Endometrium (tissue), 2 donors: Measurements from ENCODE around the gene BAIAP2L1.
"Not testable (repeated sequence)": the region's sequence is repeated elsewhere in the genome, so short reads cannot be mapped to it uniquely, and the experiment has no call there.

Experiments
- FAIRE-seq: peaks from 2 replicates; lab custom pipeline; 2012; peaks lifted over from hg19 to GRCh38; lab: Jason Lieb, UNC
- donor health status: control.
- donor health status: control.

BAIAP2L1 gene

DNA sequence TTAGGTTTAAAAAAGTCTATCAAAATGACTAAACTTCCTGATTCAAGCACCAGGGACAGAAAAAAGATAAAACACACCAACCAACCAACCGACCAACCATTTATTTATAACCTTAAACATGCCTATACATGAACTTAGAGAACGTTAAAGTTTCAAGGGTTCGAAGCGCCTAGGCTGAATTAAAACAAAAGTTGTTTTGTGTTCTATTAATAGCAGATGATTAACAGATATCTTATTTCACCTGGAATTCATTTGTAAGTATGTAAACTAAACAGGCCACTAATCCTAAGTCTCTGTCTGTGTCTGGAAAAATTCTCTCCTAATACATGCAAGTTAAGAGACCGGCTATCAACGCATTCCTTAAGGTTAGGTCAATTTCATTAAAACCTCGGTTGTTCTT, 1.4 kb downstream of the BAIAP2L1 start:
- FAIRE-seq, result no peak

DNA sequence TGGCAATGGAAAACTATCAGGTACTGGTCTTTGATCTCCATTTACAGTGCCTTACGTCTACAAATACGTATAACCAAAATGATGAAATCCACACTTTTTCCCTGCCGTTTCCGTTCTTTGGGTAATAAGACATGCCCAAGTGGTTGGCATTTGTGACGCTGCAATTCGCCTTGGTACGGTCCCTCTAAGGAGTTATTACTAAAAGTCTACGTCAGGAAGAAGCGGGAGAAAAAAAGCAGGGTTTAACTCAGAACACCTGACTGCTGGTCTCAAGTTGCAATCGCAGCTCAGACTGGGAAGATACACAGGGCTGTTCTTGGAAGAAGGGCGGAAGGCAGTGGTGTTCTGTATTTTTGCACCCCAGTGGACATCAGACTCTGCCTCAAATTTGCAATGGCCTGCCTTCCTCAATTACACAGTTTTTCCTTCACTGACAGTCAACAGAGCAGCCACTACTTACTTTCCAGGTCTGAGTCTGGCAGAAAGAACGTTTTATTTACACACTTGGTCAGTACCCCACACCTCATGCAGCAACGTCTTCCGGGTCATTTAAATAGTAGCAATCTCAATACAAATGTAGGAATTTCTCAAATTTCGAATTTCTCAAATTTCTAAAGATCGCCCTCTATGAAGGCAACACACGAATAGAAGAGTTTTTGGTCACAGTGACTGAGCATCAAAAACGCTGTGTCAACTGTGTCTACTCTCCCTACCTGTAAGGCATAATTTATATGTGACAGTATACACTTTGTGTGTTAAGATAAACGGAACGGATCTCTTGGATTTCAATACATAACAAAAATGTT, 2.1 kb downstream of the BAIAP2L1 start:
- no peak for FAIRE-seq

DNA sequence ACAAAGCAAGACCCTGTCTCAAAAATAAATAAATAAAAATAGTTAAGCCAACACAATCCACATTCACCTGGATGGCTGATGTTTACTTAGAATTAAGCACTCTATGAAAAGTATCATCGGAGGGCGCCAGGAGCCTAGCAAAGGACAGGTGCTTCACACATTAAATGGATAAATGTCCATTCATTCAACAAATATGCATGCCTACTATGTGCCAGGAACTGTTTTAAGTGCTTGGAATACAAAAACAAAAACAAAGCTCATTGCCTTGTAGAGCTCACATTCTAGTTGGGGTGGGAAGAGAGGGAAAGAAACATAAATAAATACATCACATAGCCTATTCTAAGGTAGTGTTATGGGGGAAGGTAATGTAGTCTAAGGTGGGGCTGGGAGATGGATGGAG, 4.1 kb downstream of the BAIAP2L1 start:
- no peak for FAIRE-seq

DNA sequence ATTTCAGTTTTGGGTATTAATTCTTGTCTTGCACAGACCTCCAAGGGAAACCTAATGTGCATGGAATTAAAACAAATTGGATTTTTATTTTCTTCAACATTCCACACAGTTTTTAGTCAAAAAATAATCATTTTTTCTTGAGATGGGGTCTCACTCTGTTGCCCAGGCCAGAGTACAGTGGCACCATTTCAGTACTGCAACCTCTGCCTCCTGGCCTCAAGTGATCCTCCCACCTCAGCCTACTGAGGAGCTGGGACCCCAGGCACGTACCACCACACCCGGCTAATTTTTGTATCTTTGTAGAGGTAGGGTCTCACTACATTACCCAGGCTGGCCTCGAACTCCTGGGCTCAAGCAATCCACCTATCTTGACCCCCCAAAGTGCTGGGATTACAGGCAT, 4.9 kb downstream of the BAIAP2L1 start:
- no peak for FAIRE-seq

DNA sequence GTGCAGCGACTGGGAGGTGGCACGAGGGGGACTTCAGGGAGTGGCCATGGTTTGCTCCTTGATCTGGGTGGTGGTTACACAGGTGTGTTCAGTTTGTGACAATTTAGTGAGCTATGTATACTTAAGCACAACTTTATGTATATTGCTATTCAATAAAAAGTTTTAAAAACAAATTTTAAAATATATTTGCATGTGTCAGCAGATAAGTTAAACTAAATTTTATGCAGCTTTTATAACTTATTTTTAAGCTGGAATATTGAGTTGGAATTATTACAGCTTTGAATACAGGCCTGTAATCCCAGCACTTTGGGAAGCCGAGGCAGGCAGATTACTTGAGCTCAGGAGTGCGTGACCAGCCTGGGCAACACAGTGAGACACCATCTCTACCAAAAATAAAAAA, 5.4 kb downstream of the BAIAP2L1 start:
- FAIRE-seq, result no peak

DNA sequence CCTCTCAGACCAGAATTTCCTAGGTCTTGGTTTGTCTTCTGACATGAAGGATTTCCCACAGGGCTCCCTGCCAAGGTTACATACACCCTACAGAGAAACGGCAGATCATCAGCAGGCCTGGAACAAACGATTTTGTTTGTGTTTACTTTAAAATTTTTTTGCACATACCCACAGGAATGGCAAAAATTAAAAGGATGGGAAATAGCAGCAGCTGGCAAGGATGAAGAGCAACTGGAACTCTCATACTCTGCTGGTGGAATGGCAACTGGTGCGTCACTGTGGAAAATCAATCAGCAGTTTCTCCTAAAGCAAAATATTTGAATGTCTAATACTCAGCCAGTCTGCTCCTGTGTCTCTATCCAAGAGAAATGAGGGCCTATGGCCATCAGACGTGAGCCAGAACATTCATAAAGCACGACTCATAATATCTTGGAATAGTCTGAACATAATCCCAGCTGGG, 6.5 kb downstream of the BAIAP2L1 start:
- FAIRE-seq, result no peak

DNA sequence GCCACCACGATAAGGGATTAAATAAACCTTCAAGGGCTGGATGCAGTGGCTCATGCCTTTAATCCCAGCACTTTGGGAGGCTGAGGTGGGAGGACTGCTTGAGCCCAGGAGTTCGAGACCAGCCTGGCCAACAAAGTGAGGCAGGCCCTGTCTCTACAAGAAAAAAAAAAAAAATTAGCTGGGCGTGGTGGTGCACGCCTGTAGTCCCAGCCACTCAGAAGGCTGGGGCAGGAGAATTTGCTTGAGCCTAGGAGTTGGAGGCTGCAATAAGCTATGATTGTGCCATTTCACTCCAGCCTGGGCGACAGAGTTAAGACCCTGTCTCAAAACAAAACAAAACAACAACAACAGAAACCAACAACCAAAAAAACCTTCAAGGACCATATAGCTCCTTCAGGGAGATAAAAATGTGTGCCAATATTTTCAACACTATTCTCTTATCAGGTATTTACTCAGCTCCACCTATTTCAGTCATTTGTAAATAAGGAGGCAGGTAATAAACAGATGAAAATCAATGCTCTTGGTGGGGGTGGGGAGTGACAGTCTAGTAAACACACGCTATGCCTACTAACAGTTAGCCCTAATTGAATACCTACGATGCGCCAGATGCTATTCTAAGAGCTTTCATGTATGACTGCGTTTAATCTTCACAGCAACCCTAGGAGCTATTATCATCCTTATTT, 13.2 kb downstream of the BAIAP2L1 start:
- FAIRE-seq, result no peak

DNA sequence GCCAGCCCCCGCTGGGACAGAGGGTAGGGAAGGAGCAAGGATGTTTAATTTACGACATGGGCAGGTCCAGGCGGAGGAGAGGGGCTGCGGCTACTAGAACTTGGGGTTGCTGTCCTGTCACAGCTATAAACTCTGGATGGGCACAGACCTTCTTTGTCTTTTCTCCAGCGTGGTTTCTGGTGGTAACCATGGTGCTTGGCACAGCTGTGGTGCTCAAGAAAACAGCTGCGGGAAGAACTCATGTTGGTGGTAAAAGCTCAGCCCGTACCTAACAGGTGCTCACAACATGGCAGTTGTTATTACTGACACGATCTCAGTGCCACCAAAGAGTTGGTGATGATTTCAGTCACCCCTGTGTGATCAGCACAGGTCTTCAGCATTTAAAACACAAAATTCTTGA, 13.8 kb downstream of the BAIAP2L1 start:
- FAIRE-seq, result no peak

DNA sequence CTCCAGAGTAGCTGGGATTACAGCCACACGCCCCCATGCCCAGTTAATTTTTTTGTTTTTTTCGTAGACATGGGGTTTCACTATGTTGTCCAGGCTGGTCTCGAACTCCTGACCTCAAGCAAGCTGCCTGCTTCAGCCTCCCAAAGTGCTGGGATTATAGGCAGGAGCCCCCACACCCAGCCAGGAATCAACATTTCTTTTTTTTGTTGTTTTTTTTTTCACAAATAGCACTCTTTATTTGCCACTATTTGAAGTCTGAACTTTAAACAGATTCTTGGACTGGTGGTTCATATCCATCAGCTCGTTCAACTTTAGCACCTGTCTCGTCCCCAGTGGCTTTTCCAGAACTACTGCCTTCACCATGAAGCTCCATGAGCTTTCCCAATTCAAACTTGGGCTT, 15.4 kb downstream of the BAIAP2L1 start:
- FAIRE-seq, result not testable (repeated sequence)

DNA sequence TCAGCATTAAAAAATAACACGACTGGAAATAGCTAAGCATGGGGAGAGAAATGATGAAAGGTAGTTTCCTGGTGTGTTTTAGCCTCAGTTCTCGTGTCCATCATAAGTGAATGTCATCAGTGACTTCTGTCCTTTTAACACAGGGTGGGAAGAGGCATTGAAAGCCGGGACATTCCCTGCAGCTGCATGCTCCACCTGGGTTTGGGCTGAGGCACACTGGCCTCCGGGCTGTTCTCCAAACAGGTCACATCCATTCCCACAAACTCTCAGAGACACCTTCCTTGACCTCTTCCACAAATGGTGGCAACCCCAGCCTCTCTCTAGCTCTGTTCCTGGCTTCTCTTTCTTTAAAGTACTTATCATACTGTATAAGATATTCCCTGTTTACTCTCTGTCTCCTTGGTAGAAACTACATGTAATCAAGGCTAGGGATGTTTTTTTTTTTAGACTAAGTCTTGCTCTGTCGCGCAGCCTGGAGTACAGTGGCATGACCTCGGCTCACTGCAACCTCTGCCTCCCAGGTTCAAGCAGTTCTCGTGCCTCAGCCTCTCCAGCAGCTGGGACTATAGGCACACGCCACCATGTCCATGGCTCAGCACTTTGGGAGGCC, 22.6 kb downstream of the BAIAP2L1 start:
- no peak for FAIRE-seq

DNA sequence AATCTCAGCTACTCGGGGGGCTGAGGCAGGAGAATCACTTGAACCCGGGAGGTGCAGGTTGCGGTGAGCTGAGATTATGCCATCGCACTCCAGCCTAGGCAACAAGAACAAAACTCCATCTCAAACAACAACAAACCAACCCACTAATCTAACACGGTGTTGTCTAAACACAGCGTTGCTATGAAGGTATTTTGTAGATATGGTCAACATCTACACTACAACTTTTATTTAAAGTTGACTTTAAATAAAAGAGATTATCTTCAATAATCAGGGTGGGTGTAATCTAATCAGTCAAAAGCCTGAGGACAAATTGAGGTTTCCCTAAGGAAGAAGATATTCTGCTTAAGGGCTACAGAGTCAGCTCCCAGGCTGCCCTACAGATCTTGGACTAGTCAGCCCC, 24.2 kb downstream of the BAIAP2L1 start:
- FAIRE-seq, result no peak

DNA sequence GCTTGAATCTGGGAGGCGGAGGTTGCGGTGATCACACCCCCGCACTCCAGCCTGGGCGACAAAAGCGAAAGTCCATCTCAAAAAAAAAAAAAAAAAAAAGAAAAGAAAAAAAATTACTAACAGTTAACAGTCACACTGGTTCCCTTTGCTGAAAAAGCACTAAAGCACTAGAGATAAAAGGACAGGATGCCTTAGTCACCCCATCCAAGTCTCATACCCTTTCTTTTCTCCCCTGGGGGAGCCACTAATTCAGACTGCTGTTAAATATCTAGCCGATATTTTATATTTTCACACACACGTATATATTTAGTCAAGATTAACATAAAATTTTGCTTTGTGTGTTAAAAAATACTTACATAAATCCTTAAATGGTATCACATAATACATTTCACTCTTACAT, 25.2 kb downstream of the BAIAP2L1 start:
- FAIRE-seq, result no peak

DNA sequence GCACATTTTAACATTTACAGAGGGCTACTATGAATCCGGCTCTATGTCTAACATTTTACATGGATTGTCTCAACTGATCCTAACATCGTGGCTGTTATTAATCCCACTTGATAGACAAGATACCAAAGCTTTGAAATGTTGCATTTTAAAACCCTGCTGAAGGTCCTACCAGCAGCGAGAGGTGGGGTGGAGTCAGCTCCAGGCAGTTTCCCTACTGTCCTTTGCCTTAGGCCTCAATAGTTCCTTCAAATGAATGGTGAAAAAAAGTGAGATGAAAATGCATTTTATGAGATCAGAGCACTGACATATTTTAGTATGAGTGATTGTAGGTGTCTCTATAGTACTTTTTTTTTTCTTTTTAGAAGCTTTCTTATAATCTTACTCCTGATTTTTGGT, 26.6 kb downstream of the BAIAP2L1 start:
- no peak for FAIRE-seq

DNA sequence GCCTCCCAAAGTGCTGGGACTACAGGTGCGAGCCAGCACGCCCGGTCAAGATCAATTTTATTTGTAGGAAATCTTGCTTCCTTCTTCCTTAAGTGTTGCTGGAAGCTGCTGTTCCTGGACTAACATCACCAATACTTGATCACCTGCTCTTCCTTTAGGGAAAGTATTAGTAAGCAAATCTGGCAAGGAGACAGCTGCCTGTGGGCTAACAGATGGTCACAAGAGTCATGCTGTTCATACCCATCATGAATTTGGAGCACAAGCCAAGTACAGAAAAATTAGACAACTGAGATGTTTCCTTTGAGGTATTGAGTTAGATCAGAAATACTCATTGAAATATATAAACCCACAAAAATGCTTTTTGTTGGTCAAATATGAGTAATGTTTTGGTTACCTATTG, 27.9 kb downstream of the BAIAP2L1 start:
- no peak for FAIRE-seq

DNA sequence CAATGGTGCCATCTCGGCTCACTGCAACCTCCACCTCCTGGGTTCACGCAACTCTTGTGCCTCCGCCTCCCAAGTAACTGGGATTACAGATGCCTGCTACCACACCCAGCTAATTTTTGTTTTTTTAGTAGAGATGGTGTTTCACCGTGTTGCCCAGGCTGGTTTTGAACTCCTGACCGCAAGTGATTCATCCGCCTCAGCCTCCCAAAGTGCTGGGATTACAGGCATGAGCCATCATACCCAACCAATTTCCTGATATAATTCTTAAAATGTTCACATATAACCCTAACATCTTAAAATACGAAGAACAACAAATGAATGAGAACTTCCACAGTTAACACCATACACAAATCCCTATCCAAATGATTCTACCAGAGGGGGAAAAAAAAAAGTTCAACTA, 31.2 kb downstream of the BAIAP2L1 start:
- no peak for FAIRE-seq

DNA sequence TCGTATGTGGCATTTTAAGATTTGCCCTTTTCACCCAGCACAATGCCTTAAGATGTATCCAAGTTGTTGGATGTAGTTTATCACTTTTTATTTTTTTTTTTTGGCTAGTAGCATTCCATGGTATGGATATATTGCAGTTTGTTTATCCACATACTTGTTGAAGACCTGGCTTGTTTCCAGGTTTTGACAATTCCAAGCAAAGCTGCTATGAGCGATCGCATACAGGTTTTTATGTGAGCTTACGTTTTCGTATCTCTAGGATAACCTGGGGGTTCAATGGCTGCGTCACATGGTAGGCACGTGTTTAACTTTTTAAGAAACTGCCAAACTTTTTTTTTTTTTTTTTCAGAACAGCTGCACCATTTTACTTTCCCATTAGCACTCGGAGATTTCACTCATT, 32.2 kb downstream of the BAIAP2L1 start:
- FAIRE-seq, result no peak

DNA sequence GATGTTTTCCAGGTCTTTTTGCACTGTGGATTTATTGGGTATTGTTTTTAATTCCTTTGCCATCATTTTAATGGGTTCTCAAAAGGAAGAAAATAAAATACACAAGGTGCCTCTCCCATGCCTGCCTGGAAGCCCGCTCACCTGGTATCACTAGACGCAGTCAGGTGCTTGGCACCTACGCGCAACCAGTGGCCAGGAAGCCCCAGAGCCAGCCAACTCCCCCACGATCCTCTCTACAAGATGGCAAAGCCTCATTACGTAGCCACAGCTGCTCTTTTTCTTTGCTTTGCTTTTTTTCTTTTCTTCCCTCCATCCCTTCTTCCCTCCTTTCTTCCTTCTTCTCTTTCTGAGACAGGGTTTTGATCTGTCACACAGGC, 34.3 kb downstream of the BAIAP2L1 start:
- no peak for FAIRE-seq

DNA sequence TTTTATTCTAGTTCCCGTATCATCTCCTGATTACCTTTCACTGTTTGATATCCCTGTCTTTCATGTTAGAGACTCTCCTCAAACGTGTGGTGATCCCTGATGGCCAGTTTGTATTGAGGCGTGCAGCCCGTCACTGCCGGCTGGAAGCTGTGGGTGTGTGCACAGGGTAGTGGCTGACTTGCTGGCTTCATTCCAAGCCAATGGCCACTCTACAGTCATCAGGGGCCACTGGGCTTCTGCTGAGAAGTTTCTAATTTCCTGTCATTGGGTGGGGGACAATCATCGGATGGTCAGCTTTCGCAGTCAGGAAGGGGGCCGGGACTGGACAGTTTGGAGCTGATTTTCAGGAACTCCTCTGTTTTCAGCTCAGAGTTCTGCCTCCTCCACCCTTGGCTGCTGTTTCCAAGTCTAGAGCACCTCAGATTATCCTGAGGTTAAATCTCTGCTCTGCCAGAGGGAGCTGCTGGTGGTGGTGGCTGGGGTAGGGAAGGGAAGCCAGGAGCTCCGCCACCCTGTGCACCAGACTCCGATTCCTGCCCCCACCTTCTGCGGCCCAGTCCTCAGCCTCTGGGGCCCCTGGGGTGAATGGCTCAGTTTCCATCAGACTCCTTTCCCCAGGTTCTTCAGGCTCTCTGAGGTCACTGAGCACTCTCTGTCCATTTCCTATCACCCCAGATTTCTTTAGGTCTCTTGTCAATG, 34.9 kb downstream of the BAIAP2L1 start:
- no peak for FAIRE-seq

DNA sequence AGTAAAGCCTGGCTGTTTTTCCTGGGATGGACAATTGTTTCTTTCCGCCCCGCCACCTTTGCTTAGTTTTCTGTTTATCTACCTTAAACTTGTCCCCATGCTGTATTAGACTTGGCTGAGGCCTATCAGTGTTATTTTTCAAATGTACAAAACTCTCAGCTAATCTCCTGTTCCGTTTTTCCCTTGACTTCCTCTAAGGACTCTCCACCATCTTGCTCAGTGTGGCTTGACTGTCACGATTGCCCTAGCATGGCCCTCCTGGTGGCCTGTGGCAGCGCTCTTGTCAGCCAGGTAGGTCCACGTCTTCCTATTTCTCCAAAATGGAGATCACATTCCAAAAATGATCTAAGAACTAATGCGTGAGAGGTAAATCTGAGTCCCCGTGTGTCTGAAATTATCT, 36.7 kb downstream of the BAIAP2L1 start:
- no peak for FAIRE-seq

DNA sequence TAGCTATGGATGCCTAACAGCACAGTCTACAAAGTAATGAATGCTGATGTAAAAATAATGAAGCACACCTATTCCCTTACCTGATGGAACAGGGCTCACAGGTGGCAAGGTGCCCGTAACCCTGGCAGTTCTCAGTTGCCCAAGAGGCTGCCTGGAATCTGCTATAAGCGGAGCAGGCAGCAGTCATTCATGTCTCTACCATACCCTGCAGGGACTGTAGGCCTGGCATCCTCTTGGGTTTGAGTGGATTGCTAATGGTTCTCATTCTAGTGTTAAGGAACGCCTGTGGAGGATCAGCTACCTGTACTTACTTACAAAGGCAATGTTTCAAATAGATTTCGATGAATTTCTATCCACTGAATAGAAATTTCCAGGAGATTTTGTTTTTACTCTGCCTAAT, 38.4 kb downstream of the BAIAP2L1 start:
- no peak for FAIRE-seq

DNA sequence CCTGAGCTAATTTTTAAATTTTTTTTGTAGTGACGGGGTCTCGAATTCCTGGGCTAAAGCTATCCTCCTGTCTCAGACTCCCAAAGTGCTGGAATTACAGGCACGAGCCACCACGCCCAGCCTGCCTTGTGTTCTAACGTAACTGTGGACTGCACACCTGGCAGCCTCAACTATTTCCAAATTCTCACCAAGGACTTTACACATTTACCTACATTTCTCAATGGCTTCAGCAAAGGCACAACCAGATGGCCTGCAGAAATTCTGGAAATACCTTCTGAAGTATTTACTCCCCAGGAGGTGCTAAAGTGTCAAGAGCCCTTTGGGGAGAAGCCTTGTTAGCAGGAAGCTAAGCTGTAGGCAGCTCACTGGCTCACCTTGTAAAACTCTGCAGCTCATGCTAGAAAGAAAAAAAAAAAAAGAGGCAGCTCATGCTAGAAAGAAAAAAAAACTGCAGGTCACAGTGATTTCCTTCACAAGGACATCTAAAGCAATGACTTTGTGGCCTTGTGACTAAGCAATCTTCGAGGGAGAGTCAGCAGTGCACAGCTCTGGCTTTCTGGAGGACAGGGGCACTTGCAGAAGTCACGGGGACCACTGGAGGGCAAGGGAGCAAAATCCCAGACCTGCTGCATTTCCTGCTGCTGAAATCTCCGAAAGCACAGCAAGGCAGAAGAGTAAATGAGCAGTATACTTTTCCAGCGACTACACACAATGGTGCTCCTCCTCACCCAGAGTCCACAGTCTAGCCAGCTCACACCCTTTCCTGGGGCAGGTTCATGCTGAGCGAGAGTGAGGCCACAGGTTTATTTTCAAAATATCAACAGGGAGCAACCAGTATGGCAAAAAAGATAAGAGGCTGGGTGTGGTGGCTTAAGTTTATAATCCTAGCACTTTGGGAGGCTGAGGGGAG, 40.4 kb downstream of the BAIAP2L1 start:
- FAIRE-seq, result no peak

DNA sequence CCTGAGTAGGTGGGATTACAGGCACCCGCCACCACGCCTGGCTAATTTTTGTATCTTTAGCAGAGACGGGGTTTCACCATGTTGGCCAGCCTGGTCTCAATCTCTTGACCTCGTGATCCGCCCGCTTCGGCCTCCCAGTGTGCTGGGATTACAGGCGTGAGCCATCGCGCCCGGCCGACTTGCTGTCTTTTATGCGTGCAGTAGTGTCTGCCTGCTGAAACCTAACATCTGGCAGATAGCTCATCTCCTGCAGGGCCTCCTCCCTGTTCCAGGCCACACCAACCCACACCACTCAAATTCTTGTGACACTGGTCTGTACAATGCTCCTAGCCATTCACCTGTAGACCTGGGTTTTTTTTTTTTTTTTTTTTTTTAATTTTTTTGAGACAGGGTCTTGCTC, 41.5 kb downstream of the BAIAP2L1 start:
- no peak for FAIRE-seq
